Measurements from ENCODE around the gene LCN15.
"Not testable (repeated sequence)": the region's sequence is repeated elsewhere in the genome, so short reads cannot be mapped to it uniquely, and the experiment has no call there.

LCN15 gene

GRCh38 chr9:136755302-136756133 is 8.8 kb downstream of the LCN15 start:
- not testable (repeated sequence) for DNase-seq (ENCODE audit: low spot score)

DNA sequence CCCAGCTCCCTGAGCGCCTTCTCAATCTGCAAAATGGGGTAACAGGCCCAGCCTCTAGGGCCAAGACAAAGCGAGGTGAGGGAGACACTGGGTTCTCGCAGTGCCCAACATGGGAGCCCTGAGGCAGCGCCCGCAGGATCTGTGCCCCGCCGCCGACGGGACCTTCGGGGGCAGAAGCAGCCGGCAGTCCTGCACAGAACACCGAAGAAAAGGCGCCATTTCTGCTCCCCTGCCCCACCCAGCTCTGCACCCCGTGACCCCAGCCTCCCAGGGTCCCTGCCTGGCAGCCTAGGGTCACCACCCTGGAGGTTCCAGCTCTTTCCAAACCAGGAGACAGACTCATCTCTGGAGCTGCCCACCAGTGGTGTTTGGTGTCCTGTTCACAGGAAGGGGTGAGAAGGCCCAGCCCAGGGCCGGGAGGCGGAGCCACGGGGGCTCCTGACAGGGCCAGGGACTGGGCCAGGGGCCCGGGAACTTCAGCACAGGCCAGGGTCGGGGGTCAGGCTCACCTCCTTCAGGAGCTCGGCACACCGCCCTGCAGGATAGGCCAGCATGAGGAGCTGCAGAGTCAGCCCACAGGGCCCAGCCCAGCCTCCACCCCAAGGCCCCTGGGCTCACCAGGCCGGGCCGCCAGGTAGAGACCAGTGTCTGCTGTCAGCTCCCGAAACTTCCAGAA is 9.6 kb downstream of the LCN15 start:
- no peak for DNase-seq (ENCODE audit: low spot score)

DNA sequence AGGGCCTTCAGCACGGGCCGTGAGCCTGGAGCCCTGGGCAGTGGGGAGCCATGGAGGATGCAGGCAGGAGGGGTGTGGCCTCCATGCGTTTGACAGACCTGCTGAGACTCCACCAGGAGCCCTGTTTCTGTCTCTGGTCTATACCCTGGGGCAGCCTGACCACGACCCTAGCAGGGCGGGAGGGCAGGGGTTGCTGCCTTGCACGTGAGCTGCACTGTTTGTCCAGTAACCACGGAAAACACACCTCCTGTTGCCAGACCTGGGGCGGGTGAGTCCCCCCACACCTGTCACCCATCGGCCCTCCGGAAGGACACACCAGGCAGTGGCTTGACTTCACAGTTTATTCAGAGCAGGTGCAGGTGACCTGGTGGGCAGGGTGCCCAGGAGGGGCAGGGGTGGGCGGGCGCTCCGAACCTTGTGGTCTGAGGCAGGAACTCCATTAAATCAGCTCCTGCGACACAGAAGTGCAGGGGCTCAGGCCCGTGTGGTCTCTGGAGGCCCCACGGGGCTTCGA is 10.2 kb downstream of the LCN15 start:
- DNase-seq (ENCODE audit: low spot score) = no peak

DNA sequence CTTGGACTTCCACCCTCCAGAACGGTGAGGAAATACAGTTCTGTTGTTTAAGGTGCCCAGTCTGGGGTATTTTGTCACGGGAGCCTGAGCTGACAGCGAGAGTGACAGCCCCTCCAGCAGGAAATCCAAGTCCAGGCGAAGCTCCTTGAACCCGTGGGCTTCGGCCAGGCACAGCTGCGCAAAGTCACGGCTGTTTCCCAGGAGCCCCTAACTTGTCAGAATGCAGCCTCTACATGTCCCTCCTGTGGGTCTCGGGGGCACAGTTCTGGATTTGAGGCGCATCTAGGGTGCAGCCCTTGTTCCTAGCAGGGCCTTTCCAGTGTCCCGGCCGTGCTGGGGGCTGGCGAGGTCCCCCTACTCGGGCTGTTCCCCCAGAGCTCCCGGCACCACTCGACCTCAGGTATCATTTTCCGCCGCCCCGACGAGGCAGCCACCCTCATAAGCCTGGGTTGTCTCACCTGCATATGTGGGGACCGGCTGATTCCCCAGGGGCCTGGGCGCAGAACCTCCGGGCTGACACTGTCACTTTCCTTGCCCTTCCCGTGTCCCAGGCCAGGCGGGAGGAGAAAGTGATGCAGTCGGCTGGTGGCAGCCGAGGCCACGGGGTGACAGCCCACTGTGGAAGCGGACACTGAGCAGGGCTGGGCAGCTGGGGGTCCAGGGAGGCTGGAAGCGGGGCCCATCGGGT is 10.8 kb downstream of the LCN15 start:
- DNase-seq (ENCODE audit: low spot score) = no peak

DNA sequence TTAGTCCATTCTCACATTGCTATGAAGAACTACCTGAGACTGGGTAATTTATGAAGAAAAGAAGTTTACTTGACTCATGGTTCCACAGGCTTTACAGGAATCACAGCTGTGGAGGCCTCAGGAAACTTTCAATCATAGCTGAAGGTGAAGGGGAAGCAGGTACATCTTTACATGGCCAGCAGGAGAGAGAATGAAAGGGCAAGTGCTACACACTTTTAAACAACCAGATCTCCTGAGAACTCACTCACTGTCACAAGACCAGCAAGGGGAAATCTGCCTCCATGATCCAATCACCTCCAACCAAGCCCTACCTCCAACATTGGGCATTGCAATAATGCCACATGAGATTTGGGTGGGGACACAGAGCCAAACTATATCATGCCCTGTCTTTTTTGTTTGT is 12.5 kb downstream of the LCN15 start:
- DNase-seq (ENCODE audit: low spot score) = no peak

GRCh38 chr9:136751244-136751643 is 13.1 kb downstream of the LCN15 start:
- DNase-seq (ENCODE audit: low spot score) = no peak

DNA sequence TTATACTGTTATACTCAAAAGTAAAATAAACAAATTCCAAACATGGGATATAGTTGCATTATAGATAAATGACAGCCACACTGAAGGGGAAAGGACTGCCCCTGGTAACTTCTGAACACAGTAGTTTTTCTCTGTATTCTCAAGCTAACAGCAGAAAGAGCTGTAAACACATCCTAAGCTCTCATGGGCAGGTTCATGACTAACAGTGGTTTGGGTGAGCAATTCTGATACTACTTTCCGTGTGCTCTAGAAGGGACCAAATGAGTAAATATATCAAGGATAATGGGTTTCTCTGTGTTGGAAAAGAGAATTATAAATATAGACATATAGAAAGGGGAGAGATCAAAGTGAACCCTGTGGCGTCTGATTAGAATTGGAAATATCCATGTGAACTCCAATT is 13.8 kb downstream of the LCN15 start:
- no peak for DNase-seq (ENCODE audit: low spot score)

GRCh38 chr9:136748666-136749611 is 15.4 kb downstream of the LCN15 start:
- no peak for DNase-seq (ENCODE audit: low spot score)

DNA sequence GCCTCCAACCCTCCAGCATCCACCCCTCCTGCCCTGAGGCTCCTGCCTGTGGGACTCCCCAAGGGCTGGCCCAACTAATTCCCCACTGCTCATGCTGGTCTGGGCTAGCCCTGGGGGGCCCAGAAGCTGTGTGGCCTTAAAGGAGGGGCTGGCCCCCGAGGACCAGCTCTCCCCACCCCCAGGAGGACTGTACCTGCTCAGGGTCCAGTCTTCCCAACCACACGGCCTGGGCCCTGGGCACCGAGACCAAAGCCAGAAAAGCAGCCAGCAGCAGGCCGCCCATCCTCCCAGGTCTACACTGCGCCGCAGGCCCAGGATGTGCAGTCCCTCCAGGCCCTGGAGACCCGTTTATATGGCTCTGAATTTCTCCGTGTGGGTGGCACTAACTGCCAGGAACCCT is 16.1 kb downstream of the LCN15 start, which contains the start of gene LCN6:
LCN6 (minus strand) TSS at position 325 of the 400 bp plus-strand sequence; CDS start at position 283, 42 bp downstream.
- no peak for DNase-seq (ENCODE audit: low spot score)

GRCh38 chr9:136747161-136748060 is 16.9 kb downstream of the LCN15 start:
- no peak for DNase-seq (ENCODE audit: low spot score)

- no peak for DNase-seq (ENCODE audit: low spot score)
Observed at GRCh38 chr9:136746621-136747020, 17.7 kb downstream of the LCN15 start.

GRCh38 chr9:136746155-136746490 is 18.2 kb downstream of the LCN15 start:
- DNase-seq (ENCODE audit: low spot score) = no peak

DNA sequence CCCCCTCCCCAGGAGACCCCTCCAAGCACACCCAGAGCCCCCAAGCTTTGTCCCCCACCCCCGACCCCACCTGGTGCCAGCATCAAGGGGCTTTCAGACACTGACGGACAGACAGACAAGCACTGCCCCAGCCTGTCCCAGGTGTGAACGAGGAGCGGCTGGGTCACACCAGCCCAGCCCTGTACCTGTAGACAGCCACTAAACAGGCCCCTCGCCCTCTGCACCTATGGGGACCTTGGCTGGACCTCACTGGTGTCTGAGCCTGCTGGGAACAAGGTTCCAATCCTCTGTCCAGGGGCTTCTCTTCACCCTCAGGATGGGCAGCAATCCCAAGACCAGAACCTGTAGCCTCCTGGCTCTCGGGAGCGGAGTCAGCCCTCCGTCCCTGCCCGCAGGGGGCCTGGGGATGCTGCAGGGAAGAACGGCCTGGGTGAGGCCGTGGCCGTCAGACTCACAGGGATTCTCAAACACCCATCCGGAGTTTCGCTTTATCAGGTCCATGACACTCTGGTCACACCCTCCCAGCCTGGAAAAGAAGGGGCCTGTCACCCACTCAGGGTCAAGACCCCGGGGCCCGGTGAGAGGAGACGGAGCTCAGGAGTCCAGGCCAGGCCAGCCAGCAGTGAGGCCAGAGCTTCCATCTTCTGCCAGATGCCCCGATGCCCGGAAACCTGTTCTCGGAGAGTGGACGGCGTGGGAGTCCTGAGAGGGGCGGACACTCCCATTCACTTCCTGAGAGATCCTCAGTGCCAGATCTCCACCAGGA is 18.7 kb downstream of the LCN15 start:
- no peak for DNase-seq (ENCODE audit: low spot score)

DNA sequence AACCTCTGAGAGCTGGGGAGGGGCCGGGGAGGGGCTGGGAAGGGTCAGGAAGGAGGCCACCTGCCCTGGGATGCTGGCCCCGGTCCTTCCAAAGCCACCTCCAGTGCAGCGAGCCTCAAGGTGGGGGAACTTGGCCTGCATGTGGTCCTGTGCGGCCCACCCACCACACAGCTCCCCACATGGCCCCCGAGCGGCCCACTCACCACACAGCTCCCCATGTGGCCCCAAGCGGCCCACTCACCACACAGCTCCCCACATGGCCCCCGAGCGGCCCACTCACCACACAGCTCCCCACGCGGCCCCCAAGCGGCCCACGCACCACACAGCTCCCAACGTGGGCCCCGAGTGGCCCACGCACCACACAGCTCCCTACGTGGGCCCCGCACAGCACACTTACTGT is 19.5 kb downstream of the LCN15 start:
- no peak for DNase-seq (ENCODE audit: low spot score)

- no peak for DNase-seq (ENCODE audit: low spot score)
Observed at GRCh38 chr9:136743639-136744211, 20.6 kb downstream of the LCN15 start.

- DNase-seq (ENCODE audit: low spot score) = no peak
Observed at GRCh38 chr9:136742591-136743391, 21.5 kb downstream of the LCN15 start, which contains the start of gene LCN10. Gene LCN10, minus strand, starts transcription at chr9:136742940. Its CDS starts 37 bp downstream, at chr9:136742903.

DNA sequence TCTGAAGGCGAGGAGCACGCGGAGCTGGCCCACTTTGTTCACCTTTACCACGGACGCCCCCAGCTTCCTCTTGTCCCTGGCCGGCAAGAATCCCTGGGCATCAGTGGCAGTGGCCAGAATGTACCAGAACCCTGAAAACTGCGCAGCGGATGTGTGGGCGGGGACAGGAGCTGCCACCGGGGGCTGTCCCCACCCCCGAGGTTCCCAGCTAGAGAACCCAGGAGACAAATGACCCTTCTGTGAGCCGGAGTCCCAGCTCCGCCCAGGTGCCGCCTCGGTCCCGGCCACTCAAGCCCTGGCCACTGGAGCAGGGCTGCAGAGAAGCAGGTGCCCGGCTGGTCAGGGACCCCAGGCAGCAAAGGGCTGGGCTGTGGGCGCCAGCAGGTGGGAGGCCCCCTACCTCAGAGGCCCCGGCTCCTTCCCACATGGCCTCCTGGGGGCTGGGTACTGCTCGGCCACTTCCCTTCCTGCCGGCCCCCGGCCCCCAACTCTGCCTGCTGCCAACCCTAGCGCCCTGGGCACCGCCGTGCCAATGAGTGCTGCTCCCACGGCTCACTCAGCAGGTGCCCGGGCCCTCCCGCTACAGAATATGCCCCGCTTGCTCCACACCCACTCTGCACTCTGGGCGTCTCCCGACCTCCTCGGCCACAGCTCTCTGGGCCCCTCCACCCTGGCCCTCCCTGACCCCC is 22.3 kb downstream of the LCN15 start:
- DNase-seq (ENCODE audit: low spot score) = no peak

Data from cerebellar cortex (tissue), 1 donor.